Endothelial cell of umbilical vein (primary cell): ENCODE data around the gene NLRP3. TPM values are rescaled to one million over a fixed set of nuclear protein-coding genes. Genes with fewer than 3 reads are reported as not detected.
"Not testable (repeated sequence)": the region's sequence is repeated elsewhere in the genome, so short reads cannot be mapped to it uniquely, and the experiment has no call there.

Experiments used
- BruUV-seq: library from RNA; stranded (reverse); fragments of 400-500 nt; replicated peaks from 2 replicates; lab custom pipeline; 2021; lab: Mats Ljungman, UMichigan
- CTCF ChIA-PET: fragments of 300-600, 350-600 bp; sonication (Branson Sonifier 250); formaldehyde crosslinking; loops from one replicate; lab custom pipeline; 2021; ENCODE audit warnings: antibody characterized with exemption, inconsistent platforms; lab: Charles Lee
- POLR2A ChIA-PET: fragments of 300-600, 350-600 bp; sonication (Branson Sonifier 250); formaldehyde crosslinking; loops from one replicate; lab custom pipeline; 2021; ENCODE audit warnings: antibody characterized with exemption, inconsistent platforms; lab: Charles Lee
- DNase-seq: peaks from one replicate; pipeline ENCODE4 v3.0.0-alpha.2; 2011; ENCODE audit warnings: low read depth, low spot score
- FAIRE-seq: peaks from 2 replicates; lab custom pipeline; 2011; peaks lifted over from hg19 to GRCh38; lab: Jason Lieb, UNC
- H2AFZ ChIP-seq: 2 replicates; pipeline ENCODE4 v1.6.0; 2012; ENCODE audit warnings: low read depth, low read length, control low read depth, inconsistent platforms
- H3K27ac ChIP-seq: 2 replicates; pipeline ENCODE4 v1.5.1; 2011; ENCODE audit warnings: low read depth, mild to moderate bottlenecking, control low read depth, low read length, moderate library complexity; ENCODE audit not compliant: insufficient read depth
- H3K27me3 ChIP-seq, 2 experiments: 2 replicates each; pipeline versions ENCODE4 v1.6.0 to v1.6.1; 2011; ENCODE audit warnings: low read length in 2 of 2, mixed read lengths in 1 of 2; ENCODE audit not compliant: control insufficient read depth in 2 of 2, insufficient read depth in 2 of 2
- H3K36me3 ChIP-seq, 2 experiments: 2 replicates in 1 of 2; 3 replicates in 1 of 2; pipeline ENCODE4 v1.5.1; 2011; ENCODE audit warnings: low read length in 2 of 2, mild to moderate bottlenecking in 1 of 2, moderate library complexity in 1 of 2; ENCODE audit not compliant: control insufficient read depth in 2 of 2, insufficient read depth in 2 of 2; ENCODE audit errors: extremely low read depth in 1 of 2
- H3K4me1 ChIP-seq: 3 replicates; pipeline ENCODE4 v1.5.1; 2011; ENCODE audit warnings: mild to moderate bottlenecking, low read length; ENCODE audit not compliant: control insufficient read depth, insufficient read depth; ENCODE audit errors: extremely low read depth
- H3K4me2 ChIP-seq: 2 replicates; pipeline ENCODE4 v1.6.1; 2011; ENCODE audit warnings: low read length, control low read depth, mixed read lengths; ENCODE audit not compliant: insufficient read depth
- H3K4me3 ChIP-seq, 3 experiments: fragments of 200-600 bp in 1 of 3; sonication (generic), shearing (Covaris generic) in 1 of 3; replicated peaks in 1 of 3; 2 replicates each; pipeline ENCODE4 v1.5.1; 2011 to 2016; ENCODE audit warnings: control low read depth in 3 of 3, low read length in 3 of 3, mild to moderate bottlenecking in 2 of 3, inconsistent platforms in 1 of 3, low read depth in 1 of 3, moderate library complexity in 1 of 3; ENCODE audit not compliant: insufficient read depth in 1 of 3
- H3K79me2 ChIP-seq: 2 replicates; pipeline ENCODE4 v1.6.0; 2012; ENCODE audit warnings: low read length, inconsistent platforms; ENCODE audit not compliant: control insufficient read depth, insufficient read depth
- H3K9ac ChIP-seq: replicated peaks from 2 replicates; pipeline ENCODE3; 2011; ENCODE audit warnings: low read length, control low read depth; ENCODE audit not compliant: insufficient read depth; ENCODE audit errors: extremely low read depth
- H3K9me1 ChIP-seq: replicated peaks from 3 replicates; pipeline ENCODE4 v1.6.0; 2011; ENCODE audit warnings: mild to moderate bottlenecking, low read length; ENCODE audit not compliant: control insufficient read depth, insufficient read depth; ENCODE audit errors: extremely low read depth
- H3K9me3 ChIP-seq: replicated peaks from 2 replicates; pipeline ENCODE4 v1.5.1; 2012; ENCODE audit warnings: low read length, inconsistent platforms; ENCODE audit not compliant: control insufficient read depth, insufficient read depth
- H4K20me1 ChIP-seq: replicated peaks from 2 replicates; pipeline ENCODE3; 2011; ENCODE audit warnings: mild to moderate bottlenecking, low read length; ENCODE audit not compliant: control insufficient read depth, insufficient read depth; ENCODE audit errors: extremely low read depth
- JUN ChIP-seq: IDR thresholded peaks from 2 replicates; pipeline ENCODE4 v1.6.1; 2011; ENCODE audit warnings: borderline replicate concordance, low read depth; ENCODE audit not compliant: insufficient read length, insufficient read depth
- dilution Hi-C: fragments of 300-500 bp; cut with MboI; formaldehyde crosslinking; loops from one replicate; pipeline ENCODE4 v1.15.0; 2019; ENCODE audit warnings: low sequenced_read_pairs; ENCODE audit not compliant: extremely low pct_ligation_motif_present
- intact Hi-C: fragments of 100-400 bp; cut with micrococcal nuclease; formaldehyde crosslinking; loops from one replicate; pipeline ENCODE4 v1.10.0; 2022
- polyA plus RNA-seq, 4 experiments: library from polyadenylated mRNA; depleted of rRNA in 3 of 4; stranded (reverse) in 3 of 4; unstranded in 1 of 4; fragments of >200 nt; gene quantifications; 2 replicates each; pipeline versions ENCODE4 v1.2.1 to v1.2.3, GENCODE V29; 2011 to 2012; ENCODE audit warnings: missing spikeins in 1 of 4
- total RNA-seq: library from RNA; stranded (reverse); gene quantifications from 2 replicates; pipeline ENCODE4 v1.2.3, GENCODE V29; 2021

The NLRP3 gene
- total and polyA plus RNA-seq, 2 donors (not counting 3 experiments of a cell fraction or from before 2014, with no cell fraction given) = 0.24 to 0.29 TPM

- no peaks in the 10 kb centered on the region for H3K36me3 ChIP-seq
- H3K4me3 ChIP-seq = no peak overlapping the region
- no peaks in the 10 kb centered on the region for H3K9me1 ChIP-seq
- H3K27ac ChIP-seq = no peak overlapping the region
- BruUV-seq = no TSS peak
- TF ChIP-seq JUN = no peak
- FAIRE-seq = no peak
- no peaks in the 10 kb centered on the region for H4K20me1 ChIP-seq
- dilution Hi-C loops = no loop called here
- intact Hi-C loops = no loop called here
- no peak for DNase-seq
- no peaks in the 10 kb centered on the region for H3K79me2 ChIP-seq
- H3K9me3 ChIP-seq = no peaks in the 10 kb centered on the region
- ChIA-PET POLR2A (no interaction called here), CTCF (no interaction called here)
- H3K9ac ChIP-seq = no peak overlapping the region
- no peak overlapping the region for H3K4me2 ChIP-seq
- no peaks in the 10 kb centered on the region for H3K27me3 ChIP-seq
- H3K4me1 ChIP-seq = no peaks in the 10 kb centered on the region
- no peak overlapping the region for H2AFZ ChIP-seq
Measured at GRCh38 chr1:247469141-247469535, 53.2 kb downstream of the NLRP3 start.

GRCh38 chr1:247470942-247471429 is 55.0 kb downstream of the NLRP3 start:
- CTCF ChIA-PET, H3K36me3 ChIP-seq, H3K9ac ChIP-seq, H3K27ac ChIP-seq, dilution Hi-C loops, H3K9me3 ChIP-seq, H3K4me1 ChIP-seq, DNase-seq, H3K79me2 ChIP-seq, H3K4me2 ChIP-seq, POLR2A ChIA-PET, BruUV-seq, H3K9me1 ChIP-seq, H3K4me3 ChIP-seq, FAIRE-seq, intact Hi-C loops, H2AFZ ChIP-seq, H4K20me1 ChIP-seq, H3K27me3 ChIP-seq: not testable (repeated sequence)
